MM.1S (cell line): Measurements from ENCODE around the gene TTLL10.

Source experiments
- EZH2 ChIP-seq: fragments of 300-600 bp; sonication (generic); optimal IDR thresholded peaks from 2 replicates; pipeline ENCODE3; 2017; ENCODE audit warnings: low read depth, mild to moderate bottlenecking, antibody characterized with exemption, low read length, mixed read lengths
- TF ChIP-seq, protein P1 (sequence below): fragments of 300-600 bp; sonication (generic); IDR thresholded peaks from 2 replicates; pipeline ENCODE4 v1.5.1; 2016; ENCODE audit warnings: antibody characterized with exemption, low read length, mixed read lengths

DNA sequence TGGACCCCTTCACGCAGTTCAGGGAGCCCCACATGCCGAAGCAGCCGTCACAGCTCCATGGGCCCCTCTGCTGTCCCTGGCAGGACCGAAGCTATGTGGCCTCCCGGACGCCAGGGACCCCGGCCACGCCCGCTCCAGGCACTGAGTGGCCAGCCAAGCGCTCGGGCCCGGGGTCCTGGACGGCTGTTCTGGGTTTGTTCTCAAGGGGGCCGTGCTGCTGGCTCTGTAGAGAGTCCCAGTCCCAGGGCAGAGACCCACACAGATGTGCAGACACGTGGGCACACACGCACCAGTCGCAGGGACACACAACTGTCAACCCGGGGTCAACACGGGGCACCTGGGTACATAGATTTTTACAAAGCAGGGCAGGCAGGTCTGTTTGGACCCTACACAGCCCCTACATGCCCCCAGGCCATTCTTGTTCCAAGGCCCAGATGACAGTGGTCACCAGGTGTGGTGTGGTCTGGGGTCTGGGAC is 65.1 kb downstream of the TTLL10 start:
- TF ChIP-seq, protein P1, sequence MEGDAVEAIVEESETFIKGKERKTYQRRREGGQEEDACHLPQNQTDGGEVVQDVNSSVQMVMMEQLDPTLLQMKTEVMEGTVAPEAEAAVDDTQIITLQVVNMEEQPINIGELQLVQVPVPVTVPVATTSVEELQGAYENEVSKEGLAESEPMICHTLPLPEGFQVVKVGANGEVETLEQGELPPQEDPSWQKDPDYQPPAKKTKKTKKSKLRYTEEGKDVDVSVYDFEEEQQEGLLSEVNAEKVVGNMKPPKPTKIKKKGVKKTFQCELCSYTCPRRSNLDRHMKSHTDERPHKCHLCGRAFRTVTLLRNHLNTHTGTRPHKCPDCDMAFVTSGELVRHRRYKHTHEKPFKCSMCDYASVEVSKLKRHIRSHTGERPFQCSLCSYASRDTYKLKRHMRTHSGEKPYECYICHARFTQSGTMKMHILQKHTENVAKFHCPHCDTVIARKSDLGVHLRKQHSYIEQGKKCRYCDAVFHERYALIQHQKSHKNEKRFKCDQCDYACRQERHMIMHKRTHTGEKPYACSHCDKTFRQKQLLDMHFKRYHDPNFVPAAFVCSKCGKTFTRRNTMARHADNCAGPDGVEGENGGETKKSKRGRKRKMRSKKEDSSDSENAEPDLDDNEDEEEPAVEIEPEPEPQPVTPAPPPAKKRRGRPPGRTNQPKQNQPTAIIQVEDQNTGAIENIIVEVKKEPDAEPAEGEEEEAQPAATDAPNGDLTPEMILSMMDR: no peak
- TF ChIP-seq EZH2: no peak
